GM12878 (cell line): Measurements from ENCODE around the gene LRBA. TPM values are rescaled to one million over a fixed set of nuclear protein-coding genes. Genes with fewer than 3 reads are reported as not detected.

Experiments
- ATAC-seq: fragments of 200-7000 bp; cut with Tn5 transposase; 3 replicates; pipeline ENCODE4 v1.9.1; 2020; ENCODE audit warnings: mild to moderate bottlenecking, moderate library complexity
- BruUV-seq: library from RNA; stranded (reverse); fragments of 400-500 nt; replicated peaks from 2 replicates; lab custom pipeline; 2021; lab: Mats Ljungman, UMichigan
- CTCF ChIA-PET: fragments of 300-600 bp; sonication (Branson Sonifier 250); formaldehyde crosslinking; extraction: SDS; loops from one replicate; lab custom pipeline; 2021; ENCODE audit warnings: inconsistent platforms; lab: Yijun Ruan, JAX
- POLR2A ChIA-PET: fragments of 350-600 bp; formaldehyde crosslinking; extraction: SDS; loops from one replicate; lab custom pipeline; 2021; ENCODE audit warnings: inconsistent platforms; lab: Charles Lee
- RAD21 ChIA-PET: fragments of 300-600 bp; sonication (Branson Sonifier 250); formaldehyde crosslinking; loops from one replicate; lab custom pipeline; 2023; ENCODE audit warnings: antibody characterized with exemption; ENCODE audit not compliant: unreplicated experiment; lab: Charles Lee
- SMC1A ChIA-PET: fragments of 300-600 bp; sonication (Branson Sonifier 250); formaldehyde crosslinking; loops from one replicate; lab custom pipeline; 2023; ENCODE audit not compliant: unreplicated experiment, uncharacterized antibody; lab: Charles Lee
- DNase-seq: peaks from one replicate; pipeline ENCODE4 v3.0.0-alpha.2; 2011; ENCODE audit warnings: low read depth, low spot score
- FAIRE-seq: peaks from 3 replicates; lab custom pipeline; 2011; peaks lifted over from hg19 to GRCh38; lab: Jason Lieb, UNC
- H2AFZ ChIP-seq: 2 replicates; pipeline ENCODE4 v1.6.0; 2011; ENCODE audit warnings: low read depth, low read length, control low read depth; ENCODE audit not compliant: control insufficient read depth
- H3K27ac ChIP-seq: 2 replicates; pipeline ENCODE4 v1.5.1; 2011; ENCODE audit warnings: control low read depth; ENCODE audit not compliant: control insufficient read depth, insufficient read depth
- H3K27me3 ChIP-seq, 2 experiments: replicated peaks in 1 of 2; 2 replicates each; pipeline versions ENCODE4 v1.6.0 to v1.6.1; 2011; ENCODE audit warnings: low read length in 1 of 2; ENCODE audit not compliant: control insufficient read depth in 2 of 2, insufficient read depth in 2 of 2
- H3K36me3 ChIP-seq, 2 experiments: 2 replicates each; pipeline ENCODE4 v1.5.1; 2011; ENCODE audit warnings: low read length in 1 of 2; ENCODE audit not compliant: control insufficient read depth in 2 of 2, insufficient read depth in 2 of 2
- H3K4me1 ChIP-seq: 2 replicates; pipeline ENCODE4 v1.6.1; 2011; ENCODE audit warnings: mild to moderate bottlenecking, low read length, moderate library complexity, mixed read lengths; ENCODE audit not compliant: control insufficient read depth, insufficient read depth
- H3K4me2 ChIP-seq: 2 replicates; pipeline ENCODE4 v1.6.0; 2011; ENCODE audit warnings: control low read depth; ENCODE audit not compliant: control insufficient read depth, insufficient read depth
- H3K4me3 ChIP-seq: fragments of 200-600 bp; sonication (generic); 2 replicates; pipeline ENCODE4 v1.5.1; 2016
- H3K79me2 ChIP-seq: 2 replicates; pipeline ENCODE4 v1.6.0; 2011; ENCODE audit warnings: low read length; ENCODE audit not compliant: control insufficient read depth, insufficient read depth
- H3K9ac ChIP-seq: 2 replicates; pipeline ENCODE4 v1.8.0; 2011; ENCODE audit warnings: low read length, control low read depth, mixed read lengths; ENCODE audit not compliant: control insufficient read depth, insufficient read depth
- H3K9me3 ChIP-seq: replicated peaks from 3 replicates; pipeline ENCODE4 v1.5.1; 2011; ENCODE audit warnings: mild to moderate bottlenecking, low read length; ENCODE audit not compliant: control insufficient read depth, insufficient read depth
- H4K20me1 ChIP-seq: 2 replicates; pipeline ENCODE4 v1.6.0; 2011; ENCODE audit not compliant: control insufficient read depth, insufficient read depth
- CBFB ChIP-seq: IDR thresholded peaks from 2 replicates; pipeline ENCODE4 v1.6.1; 2016; ENCODE audit warnings: antibody characterized with exemption, low read depth
- CREB1 ChIP-seq: IDR thresholded peaks from 2 replicates; pipeline ENCODE4 v1.6.1; 2012; ENCODE audit warnings: low read depth, mild to moderate bottlenecking, inconsistent platforms
- HDAC2 ChIP-seq: fragments of 200-600 bp; sonication (generic); IDR thresholded peaks from 2 replicates; pipeline ENCODE4 v1.6.1; 2017
- MYB ChIP-seq: fragments of 150-350 bp; IDR thresholded peaks from 2 replicates; pipeline ENCODE4 v1.6.1; 2014; ENCODE audit warnings: mild to moderate bottlenecking, low read depth, low read length, borderline replicate concordance
- POU2F2 ChIP-seq: IDR thresholded peaks from 3 replicates; pipeline ENCODE4 v1.6.1; 2011; ENCODE audit warnings: low read depth, mild to moderate bottlenecking, low read length, borderline replicate concordance
- SRF ChIP-seq, 2 experiments: IDR thresholded peaks; 2 replicates each; pipeline ENCODE4 v1.6.1; 2011; ENCODE audit warnings: low read depth in 2 of 2, low read length in 2 of 2, mild to moderate bottlenecking in 1 of 2, moderate library complexity in 1 of 2
- STAT1 ChIP-seq: fragments of 450-650 bp; conservative IDR thresholded peaks from 2 replicates; pipeline ENCODE4 v1.6.1; 2014; ENCODE audit warnings: antibody characterized with exemption, mild to moderate bottlenecking
- ZBTB11 ChIP-seq: fragments of 450-650 bp; formaldehyde crosslinking; IDR thresholded peaks from 2 replicates; pipeline ENCODE4 v1.5.0; 2022; ENCODE audit warnings: mild to moderate bottlenecking, missing genetic modification characterization
- WGBS: methylation state at CpG from one replicate; pipeline ENCODE4 v1.1.6; 2016; ENCODE audit warnings: low lambda C conversion rate; ENCODE audit not compliant: insufficient replicate concordance, insufficient coverage; ENCODE audit errors: missing lambda C conversion rate; 5-methylcytosine and 5-hydroxymethylcytosine counted together
- in situ Hi-C: fragments of 300-500 bp; cut with MboI; formaldehyde crosslinking; loops from 9 replicates; pipeline ENCODE4 v1.14.3; 2018; ENCODE audit warnings: mixed read lengths
- intact Hi-C: fragments of 100-400 bp; cut with micrococcal nuclease; formaldehyde crosslinking; loops from one replicate; pipeline ENCODE4 v1.14.2; 2022; ENCODE audit not compliant: unreplicated experiment
- polyA plus RNA-seq, 11 experiments: library from polyadenylated mRNA; depleted of rRNA in 4 of 11; unstranded in 6 of 11; stranded (reverse) in 5 of 11; fragments of >200 nt; fragmentation: Nextera tagmentation in 4 of 11; fragmentation: Illumina TruSeq in 1 of 11; extraction: Ambion mirVana in 4 of 11; extraction: Trizol in 1 of 11; gene quantifications; 1 replicate in 1 of 11; 2 replicates in 10 of 11; pipeline versions ENCODE4 v1.2.1 to v1.2.3, GENCODE V29; 2011 to 2016; ENCODE audit warnings: inconsistent platforms in 2 of 11, missing spikeins in 2 of 11, low read depth in 1 of 11
- total RNA-seq, 4 experiments: library from RNA; depleted of rRNA in 3 of 4; stranded (reverse); fragments of >200 nt in 3 of 4; fragmentation: Illumina TruSeq in 1 of 4; extraction: Trizol in 1 of 4; gene quantifications; 2 replicates each; pipeline versions ENCODE4 v1.2.1 to v1.2.3, GENCODE V29; 2013 to 2021

Gene LRBA
- total and polyA plus RNA-seq, 10 of the 15 experiments (the other 5 are each of a cell fraction or from before 2014, with no cell fraction given), result 20.3 to 93.4 (median 55.0) TPM

GRCh38 chr4:150491132-150492049 lies 523.7 kb downstream of the LRBA start (continued):
- TF ChIP-seq POU2F2 (no peak), HDAC2 (no peak), ZBTB11 (CRISPR knock-in tag) (no peak)
- TF ChIP-seq, all 136 proteins: peak for 0

GRCh38 chr4:150482581-150482980 lies 532.5 kb downstream of the LRBA start:
- no peak overlapping the region for H3K9ac ChIP-seq
- ChIA-PET CTCF (no interaction called here), POLR2A (no interaction called here), RAD21 (no interaction called here), SMC1A (no interaction called here)
- no peaks in the 10 kb centered on the region for H3K79me2 ChIP-seq
- H3K4me1 ChIP-seq, result no peaks in the 10 kb centered on the region
- 95% methylated on average over 4 of the region's 4 CpGs for WGBS
- in situ Hi-C loops, result no loop called here
- no peak overlapping the region for H3K4me2 ChIP-seq
- DNase-seq (no peak), ATAC-seq (no peak), FAIRE-seq (no peak)
- no TSS peak for BruUV-seq
- intact Hi-C loops, result no loop called here
- H3K27me3 ChIP-seq, result no peaks in the 10 kb centered on the region
- peaks cover 1% of the 10 kb centered on the region; the same call in 2 of the 3 replicates for H3K9me3 ChIP-seq
- no peak overlapping the region for H3K27ac ChIP-seq
- no peak overlapping the region for H2AFZ ChIP-seq
- no peak for TF ChIP-seq CBFB
- TF ChIP-seq MYB, result no peak
- TF ChIP-seq SRF (IDR thresholded peaks at IDR 0.05; ENCODE audit: low read depth in 2 of 2, low read length in 2 of 2), result no peak
- TF ChIP-seq STAT1, result no peak
- TF ChIP-seq CREB1, result no peak
- H4K20me1 ChIP-seq, result no peaks in the 10 kb centered on the region
- H3K36me3 ChIP-seq, result no peaks in the 10 kb centered on the region
- H3K4me3 ChIP-seq, result no peak overlapping the region
